Hematopoietic multipotent progenitor cell (in vitro differentiated cells): ENCODE results near the gene RERE. TPM values are rescaled to one million over a fixed set of nuclear protein-coding genes. Genes with fewer than 3 reads are reported as not detected.
"Not testable (repeated sequence)": the region's sequence is repeated elsewhere in the genome, so short reads cannot be mapped to it uniquely, and the experiment has no call there.

Experiments used
- DNase-seq, 3 donors: peaks; one replicate each; pipeline ENCODE4 v3.0.0-alpha.2; 2011 to 2015; ENCODE audit warnings: low read depth in 2 of 3, low spot score in 2 of 3
- total RNA-seq: library from RNA; depleted of rRNA; stranded (reverse); fragments of >200 nt; gene quantifications from one replicate; pipeline ENCODE4 v1.2.3, GENCODE V29; 2012

Gene RERE
- total RNA-seq, 1 donor: 61.9 TPM

DNA sequence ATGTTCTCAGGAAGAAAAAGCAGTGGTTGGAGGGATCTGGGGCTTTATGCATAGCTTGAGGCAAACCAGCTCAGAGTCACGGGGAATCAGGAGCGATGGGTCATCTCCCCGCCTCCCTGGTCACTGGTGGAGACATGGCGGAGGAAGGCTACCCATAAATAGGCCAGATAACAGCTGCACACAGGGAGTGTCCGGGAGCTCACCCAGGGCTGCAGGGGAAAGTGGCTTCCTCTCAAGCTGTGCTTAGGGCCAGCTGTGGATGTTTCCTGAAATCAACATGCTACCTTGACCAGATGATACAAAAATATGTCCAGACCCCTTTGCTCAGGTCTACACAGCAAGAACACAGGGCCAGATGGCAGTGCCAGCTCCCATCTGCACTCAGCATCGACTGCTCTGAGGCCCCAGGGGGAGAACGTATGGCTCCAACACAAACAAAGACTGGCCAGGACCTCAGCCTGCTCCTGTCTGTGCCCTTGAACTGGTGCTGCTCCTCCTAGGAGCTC, 27.1 kb upstream of the RERE start:
- DNase-seq: no peak

DNA sequence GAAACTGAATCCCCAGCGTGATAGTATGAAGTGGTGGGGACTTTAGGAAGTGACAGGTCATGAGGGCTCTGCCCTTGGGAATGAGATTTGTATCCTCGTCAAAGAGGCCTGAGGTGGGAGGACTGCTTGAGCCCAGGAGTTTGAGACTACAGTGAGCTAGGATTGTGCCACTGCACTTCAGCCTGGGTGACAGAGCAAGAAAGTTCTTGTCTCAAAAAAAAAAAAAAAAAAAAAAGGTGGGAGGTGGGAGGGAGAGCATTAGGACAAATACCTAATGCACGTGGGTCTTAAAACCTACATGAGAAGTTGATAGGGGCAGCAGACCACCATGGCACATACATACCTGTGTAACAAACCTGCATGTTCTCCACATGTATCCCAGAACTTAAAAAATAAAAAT, 24.0 kb upstream of the RERE start:
- DNase-seq: no peak

DNA sequence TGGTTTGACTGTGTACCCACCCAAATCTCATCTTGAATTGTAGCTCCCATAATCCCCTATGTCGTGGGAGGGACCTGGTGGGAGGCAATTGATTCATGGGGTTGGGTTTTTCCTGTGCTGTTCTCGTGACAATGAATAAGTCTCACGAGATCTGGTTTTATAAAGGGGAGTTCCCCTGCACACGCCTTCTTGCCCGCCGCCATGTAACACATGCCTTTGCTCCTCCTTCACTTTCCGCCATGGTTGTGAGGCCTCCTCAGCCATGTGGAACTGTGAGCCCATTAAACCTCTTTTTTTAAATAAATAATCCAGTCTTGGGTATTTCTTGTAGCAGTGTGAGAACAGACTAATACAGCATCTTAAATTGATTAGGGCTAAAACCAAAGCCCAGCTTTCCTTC, 22.6 kb upstream of the RERE start:
- no peak for DNase-seq

DNA sequence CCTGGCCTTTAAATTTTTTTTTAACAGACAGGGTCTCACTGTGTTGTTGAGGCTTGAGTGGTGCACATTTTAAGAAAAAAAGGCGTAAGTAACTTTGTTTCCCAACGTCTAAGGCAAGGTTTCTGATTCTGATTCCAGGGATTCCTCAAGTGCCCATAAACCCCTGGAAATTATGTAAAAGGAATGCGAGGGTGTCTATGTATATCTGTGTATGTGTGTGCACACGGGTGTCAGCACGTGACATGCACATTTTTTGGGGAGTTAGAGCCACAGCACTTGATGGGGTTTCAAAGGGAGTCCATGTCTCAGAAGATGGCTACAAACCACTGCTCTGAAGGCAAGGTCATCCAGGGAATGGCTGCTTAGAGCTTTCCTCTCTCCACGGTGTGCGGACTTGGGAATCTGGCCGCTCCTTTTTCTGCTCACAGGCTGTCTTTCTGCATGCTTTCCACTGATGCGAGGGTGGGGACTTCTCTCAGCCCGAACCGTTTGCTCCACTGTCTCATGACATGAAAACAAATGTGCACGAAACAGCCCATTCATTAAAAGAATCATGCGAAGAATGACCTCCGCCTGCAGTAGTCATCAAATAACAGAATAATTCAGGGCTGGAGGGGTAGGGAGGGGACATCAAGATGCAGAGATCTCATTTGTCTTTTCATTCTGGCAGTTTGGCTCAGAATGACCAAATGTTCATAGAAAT, 18.7 kb upstream of the RERE start:
- DNase-seq: no peak

DNA sequence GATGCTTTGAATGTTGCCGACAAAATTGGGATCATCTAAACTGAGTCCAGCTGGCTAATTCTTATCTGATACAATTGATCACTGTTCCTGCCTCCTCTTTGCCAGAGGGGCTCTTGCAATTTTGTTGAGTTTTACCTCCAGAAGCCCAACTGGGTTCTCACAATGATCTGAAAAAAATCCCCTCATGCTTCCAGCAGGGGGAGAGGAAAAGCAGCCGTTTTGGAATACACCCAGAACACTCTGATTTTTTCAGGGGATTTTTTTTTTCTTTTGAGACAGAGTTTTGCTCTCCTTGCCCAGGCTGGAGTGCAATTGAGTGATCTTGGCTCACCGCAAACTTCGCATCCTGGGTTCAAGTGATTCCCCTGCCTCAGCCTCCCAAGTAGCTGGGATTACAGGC, 13.9 kb upstream of the RERE start:
- peak in 1 of 3 donors; percentile 61 for DNase-seq

DNA sequence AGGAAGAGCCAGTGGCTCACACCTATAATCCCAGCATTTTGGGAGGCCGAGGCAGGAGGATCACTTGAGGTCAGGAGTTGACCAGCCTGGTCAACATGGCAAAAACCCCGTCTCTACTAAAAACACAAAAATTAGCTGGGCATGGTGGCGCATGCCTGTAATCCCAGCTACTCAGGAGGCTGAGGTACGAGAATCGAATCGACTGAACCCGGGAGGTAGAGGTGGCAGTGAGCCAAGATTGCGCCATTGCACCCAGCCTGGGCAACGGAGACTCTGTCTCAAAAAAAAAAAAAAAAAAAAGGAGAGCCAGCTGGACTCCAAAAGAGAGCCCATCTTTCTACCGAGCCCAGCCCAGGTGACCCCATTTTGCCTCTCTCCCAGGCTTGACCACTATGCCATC, 13.3 kb upstream of the RERE start:
- not testable (repeated sequence) for DNase-seq

DNA sequence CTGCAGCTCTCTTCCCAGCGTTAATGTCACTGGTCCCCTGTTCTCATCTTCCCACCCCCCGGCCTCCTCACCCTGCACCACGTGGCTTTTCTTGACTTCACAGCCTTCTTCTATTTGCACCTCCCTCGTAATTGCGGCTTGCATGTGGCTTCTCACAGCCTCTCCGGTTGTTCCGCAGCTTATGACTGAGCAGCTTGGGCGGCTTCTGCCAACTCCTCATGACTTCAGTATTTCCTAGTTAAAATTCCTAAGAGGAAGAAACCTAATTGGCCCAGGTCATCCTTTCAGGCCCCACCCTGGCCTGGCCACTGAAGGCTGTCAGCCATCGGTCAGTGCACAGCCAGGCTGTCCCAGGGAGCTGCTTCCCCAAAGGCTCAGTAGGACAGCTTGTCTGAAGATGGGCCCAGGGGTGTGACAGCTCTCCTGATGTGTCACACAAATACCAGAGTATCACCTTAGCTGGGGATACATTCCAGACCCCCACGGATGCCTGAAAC, 8.6 kb upstream of the RERE start:
- DNase-seq: no peak

DNA sequence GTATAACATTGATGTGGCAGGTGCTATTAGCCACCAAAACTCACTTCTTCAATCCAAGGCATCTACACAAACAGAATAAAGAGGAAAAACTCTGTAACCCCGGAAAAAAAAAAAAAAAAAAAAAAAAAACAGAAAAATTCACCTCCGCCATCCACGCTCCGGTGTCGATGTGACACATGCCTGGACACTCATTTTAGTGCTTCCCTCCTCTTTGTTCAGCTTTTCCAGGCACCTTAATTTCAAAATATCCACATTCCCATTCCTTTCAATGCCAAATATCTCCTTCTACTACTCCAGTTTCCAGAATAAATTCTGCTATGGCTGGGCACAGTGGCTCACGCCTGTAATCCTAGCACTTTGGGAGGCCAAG, 5.8 kb upstream of the RERE start:
- no peak for DNase-seq

DNA sequence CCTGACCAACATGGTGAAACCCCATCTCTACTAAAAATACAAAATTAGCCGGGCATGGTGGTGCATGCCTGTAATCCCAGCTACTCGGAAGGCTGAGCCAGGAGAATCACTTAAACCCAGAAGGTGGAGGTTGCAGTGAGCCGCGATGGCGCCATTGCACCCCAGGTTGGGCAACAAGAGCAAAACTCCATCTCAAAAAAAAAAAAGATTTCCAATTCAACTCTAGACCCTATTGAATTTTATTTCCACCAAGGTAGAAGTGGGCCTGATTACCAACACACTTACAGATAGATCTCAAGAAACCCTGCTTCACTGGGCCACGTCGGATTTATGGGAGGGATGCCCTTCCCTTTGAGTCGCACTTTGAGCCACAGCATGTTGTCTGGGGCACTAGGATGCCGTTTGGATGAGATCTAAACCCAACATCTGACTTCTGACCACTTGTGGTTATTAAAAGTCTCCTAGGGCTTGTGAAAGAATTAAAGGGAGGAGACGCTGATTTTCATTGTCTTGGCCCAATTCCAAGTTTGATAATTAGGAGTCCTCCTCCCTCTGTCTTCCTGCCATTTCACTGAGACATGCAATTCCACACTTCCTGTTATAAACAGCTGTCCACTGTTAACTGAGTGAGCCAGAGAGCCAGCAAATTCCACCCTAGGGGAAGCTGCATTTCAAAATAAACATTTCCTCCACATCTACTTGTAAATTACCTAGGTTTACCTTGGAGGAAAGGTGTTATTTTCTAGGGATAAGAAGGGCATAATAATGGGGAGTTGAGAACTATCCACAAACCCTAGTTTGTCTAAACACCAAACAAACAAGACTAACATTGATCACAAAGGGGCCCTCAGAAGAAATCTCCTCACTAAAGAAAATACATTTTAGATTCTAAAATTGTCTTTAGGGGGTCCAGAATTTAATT, 5.2 kb upstream of the RERE start:
- peak in 1 of 3 donors; percentile 18 for DNase-seq

DNA sequence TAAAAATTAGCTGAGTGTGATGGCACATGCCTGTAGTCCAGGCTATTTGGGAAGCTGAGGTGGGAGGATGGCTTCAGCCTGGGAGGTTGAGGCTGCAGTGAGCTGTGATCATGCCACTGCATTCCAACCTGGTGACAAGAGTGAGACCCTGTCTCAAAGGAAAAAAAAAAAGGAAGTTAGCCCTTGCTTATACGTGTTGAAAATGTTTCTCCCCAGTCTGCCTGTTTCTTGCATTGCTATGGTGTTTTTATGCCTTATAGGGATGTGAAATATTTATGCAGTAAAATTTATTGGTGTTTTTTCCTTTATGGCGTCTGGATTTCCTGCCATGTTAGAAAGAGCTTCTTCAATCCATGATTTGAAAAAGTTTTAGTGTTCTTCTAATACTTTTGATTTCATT, 3.6 kb upstream of the RERE start:
- peak in 1 of 3 donors; percentile 44 for DNase-seq

DNA sequence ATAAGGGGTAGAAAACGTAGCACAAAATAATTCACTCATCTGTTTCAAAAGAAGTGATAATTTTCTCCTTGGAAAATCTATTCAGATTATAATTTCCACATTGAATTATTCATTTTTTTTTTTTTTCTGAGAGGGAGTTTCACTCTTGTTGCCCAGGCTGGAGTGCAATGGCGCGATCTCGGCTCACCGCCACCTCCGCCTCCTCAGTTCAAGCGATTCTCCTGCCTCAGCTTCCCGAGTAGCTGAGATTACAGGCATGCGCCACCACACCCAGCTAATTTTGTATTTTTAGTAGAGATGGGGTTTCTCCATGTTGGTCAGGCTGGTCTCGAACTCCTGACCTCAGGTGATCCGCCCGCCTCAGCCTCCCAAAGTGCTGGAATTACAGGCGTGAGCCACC, 1.3 kb upstream of the RERE start:
- not testable (repeated sequence) for DNase-seq

DNA sequence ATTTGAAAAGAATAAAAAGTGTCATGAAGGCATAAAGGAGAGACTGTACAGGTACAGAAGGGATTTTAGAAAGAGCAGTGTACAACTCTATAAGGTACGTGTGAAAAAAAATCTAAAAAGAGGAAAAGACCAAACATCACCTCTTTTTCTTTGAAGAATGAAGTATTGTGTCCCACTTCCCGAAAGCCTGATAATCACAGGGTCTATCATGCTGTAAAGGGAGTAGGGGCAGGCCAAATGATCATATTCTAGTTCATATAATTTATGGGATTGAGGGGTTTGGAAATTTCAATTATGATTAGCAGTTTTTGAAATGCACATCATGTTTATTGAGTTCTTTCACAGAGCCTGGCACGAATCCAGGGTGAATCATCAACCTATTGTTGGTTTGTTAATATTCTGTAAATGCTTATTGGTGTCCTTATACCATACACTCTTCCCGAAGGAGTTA, 910 bp upstream of the RERE start:
- DNase-seq: peak in 2 of 3 donors; percentile 64 to 65

DNA sequence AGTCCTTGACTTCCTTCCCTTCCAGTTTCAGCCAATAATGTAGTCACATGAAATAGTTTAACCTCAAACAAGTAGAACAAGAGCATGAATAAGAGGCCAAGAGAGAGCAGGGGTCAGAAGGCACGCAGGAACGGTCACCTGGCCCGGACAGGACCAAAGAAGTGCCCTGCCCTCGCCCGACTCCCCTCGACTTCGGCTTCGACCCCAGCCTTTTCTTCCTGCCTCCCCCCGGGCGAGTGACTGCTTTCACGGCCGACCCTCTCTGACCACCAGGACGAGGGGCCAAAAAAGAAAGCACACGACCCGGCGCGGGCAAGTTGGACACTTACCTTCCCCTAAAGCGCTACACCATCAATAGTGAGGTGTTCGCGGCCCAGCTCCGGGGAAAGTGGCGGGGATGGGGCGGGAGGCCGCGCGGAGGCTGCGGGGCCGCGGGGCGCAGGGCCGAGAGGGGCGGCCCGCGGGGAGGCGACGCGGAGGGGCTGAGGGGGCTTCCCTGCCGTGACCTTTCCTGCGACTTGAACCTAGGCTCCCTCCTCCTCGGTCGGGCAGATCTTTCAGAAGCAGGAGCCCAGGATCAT, 519 bp downstream of the RERE start:
- peak in 1 of 3 donors; percentile 9 for DNase-seq

DNA sequence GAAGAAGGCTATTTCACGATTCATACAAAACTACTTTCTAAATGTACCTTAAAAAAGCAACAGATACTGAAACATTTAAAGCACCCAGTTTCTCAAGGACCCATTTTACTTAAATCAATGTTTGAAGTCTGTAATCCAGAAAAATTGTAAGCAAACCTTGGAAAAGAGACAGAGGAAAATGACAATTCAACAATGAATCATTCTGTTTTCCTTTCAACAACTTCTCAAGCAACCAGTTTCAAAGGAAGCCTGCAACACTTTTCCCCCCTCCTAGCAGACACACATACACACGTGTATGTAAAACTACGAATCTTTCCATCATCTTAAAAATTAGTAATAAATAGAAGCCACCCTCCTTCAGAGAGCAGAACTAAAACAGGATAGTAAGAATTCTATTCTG, 1.2 kb downstream of the RERE start:
- no peak for DNase-seq

DNA sequence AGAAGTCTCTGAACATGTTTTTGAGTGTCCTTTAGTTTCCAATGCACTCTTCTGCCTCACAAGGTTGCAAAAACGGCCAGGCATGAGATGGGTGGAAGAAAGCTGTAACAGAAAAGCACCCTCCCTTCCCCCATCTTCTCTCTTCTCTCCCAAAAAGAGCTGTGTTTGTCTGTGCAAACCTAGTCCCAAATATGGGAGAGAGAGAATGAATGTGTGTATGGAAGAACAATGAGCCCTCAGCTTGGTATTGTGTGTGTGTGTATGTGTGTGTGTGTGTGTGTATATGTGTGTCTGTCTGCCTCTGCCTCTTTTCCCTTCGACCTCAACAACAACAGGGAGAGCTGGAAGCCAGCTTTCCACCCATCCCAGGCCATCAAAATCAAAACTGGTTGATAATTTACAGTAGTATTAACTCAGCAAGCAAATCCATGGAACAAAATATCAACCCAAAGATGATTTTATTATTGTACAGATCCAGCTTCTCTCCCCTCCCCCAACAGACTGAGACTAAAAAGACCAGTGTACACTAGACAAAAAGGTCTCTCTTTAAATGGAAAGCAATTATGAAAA, 1.8 kb downstream of the RERE start:
- DNase-seq: peak in 1 of 3 donors; percentile 16

DNA sequence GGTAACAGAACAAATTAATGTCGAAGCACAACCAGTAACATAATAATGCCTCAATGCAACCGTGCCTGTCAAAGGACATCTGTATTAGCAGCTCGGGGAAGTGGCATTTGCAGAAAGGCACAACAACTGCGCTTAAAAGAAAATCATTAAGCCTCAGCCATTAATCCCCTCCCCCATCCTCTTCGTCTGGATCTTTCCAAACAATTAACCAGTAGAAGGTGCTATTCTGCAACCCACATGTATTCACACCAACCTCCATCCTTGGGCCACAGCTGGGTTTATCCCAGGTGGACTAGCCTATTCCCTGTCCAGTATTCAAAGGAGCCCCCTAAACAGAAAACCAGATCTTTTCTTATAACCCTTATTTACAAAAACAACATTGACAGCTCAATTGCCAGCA, 2.6 kb downstream of the RERE start:
- peak in 1 of 3 donors; percentile 39 for DNase-seq

DNA sequence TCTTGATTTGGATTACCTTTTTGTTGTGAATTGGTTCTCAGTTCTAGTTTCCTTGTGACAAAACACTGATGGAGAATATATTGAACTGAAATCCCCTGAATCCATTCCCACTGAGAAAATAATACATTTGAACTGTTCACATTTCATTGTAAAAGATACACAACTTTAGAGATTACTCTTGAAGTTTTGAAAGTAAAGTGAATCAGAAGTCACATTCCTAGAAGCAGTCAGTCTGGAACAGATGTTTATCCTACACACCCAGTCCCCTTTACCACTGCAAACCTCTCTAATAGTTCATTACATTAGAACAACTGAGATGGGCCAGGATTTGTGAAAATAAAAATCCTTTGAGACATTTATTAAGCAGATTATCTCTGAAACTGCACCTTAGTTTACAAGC, 3.4 kb downstream of the RERE start:
- DNase-seq: no peak

DNA sequence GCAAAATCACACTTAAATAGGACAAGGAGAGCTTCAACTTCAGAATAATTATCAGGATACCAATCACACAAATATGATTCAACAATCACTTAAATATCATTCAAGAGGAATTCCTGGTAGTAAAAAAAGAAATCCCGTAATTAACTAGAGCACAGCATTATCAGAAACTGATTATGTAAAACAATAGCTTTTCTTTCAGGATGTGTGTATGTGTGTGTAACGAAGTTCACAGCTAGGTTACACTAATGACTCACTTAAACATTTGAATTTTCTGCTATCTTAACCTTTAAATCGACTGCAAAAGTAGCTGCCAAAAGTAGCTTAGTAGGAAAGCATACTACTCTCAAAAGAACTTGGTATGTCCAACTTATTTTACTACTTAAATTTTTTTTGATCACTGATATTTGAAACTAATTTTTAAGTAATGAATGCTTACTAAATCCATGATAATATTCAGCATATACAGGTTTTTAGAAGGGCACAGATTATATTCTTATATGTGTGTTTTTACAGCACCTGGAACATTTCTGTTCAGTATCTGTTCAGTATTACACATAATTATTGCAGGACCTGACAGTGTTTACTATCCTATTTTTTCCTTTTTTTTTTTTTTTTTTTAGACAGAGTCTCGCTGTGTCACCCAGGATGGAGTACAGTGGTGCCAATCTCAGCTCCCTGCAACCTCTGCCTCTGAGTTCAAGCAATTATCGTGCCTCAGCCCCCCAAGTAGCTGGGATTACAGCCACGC, 4.2 kb downstream of the RERE start:
- DNase-seq: no peak

DNA sequence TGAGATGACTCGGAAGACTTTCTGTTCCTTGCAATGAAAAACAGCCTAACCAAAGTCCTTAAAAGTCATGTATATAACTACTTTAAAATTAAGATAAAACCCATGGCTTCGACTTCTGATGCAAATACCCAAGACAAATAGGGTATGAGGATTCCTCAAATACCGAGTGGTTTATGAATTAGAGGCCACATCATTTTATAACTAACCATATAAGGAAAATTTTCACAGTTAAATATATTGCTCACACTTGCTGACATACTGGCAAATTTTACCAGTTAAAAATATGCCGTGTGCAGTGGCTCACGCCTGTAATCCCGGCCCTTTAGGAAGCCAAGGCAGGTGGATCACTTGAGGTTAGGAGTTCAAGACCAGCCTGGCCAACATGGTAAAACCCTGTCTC, 5.4 kb downstream of the RERE start:
- no peak for DNase-seq

DNA sequence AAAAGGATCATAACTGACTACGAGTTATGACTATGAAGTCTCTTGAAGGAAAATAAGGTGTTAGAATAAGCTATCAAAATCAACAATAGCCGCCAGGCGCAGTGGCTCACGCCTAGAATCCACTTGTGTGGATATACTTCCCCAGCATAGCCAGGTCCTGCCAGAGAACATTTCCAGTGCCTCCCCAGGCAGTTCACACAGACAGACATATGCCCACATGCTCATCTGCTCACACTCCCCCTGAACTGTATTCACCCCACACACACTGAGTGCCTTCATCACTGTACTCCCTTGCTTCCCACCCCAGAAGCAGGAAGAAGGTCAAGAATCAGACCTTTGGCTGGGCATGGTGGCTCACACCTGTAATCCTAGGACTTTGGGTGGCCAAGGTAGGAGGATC, 6.5 kb downstream of the RERE start:
- DNase-seq: no peak
